AG09309 (cell line): ENCODE measurements around the gene CFAP54.
"Not testable (repeated sequence)": the region's sequence is repeated elsewhere in the genome, so short reads cannot be mapped to it uniquely, and the experiment has no call there.

Source experiments
- DNase-seq: peaks from one replicate; pipeline ENCODE4 v3.0.0-alpha.2; 2010; ENCODE audit warnings: low read depth
- H3K4me3 ChIP-seq: 2 replicates; pipeline ENCODE4 v1.5.1; 2011; ENCODE audit warnings: mild to moderate bottlenecking, low read depth, low read length, moderate library complexity; ENCODE audit not compliant: control insufficient read depth
- CTCF ChIP-seq: IDR thresholded peaks from 2 replicates; pipeline ENCODE4 v1.5.1; 2011; ENCODE audit warnings: mild to moderate bottlenecking, low read depth, low read length, inconsistent platforms; ENCODE audit not compliant: insufficient read depth, control insufficient read depth; ENCODE audit errors: missing control alignments

Gene CFAP54

GRCh38 chr12:96478011-96478410 is 11.4 kb upstream of the CFAP54 start:
- no peak for TF ChIP-seq CTCF
- DNase-seq: no peak
- no peak overlapping the region for H3K4me3 ChIP-seq

GRCh38 chr12:96482086-96482485 is 7.3 kb upstream of the CFAP54 start:
- DNase-seq: no peak
- H3K4me3 ChIP-seq: no peak overlapping the region
- TF ChIP-seq CTCF: no peak

- no peak overlapping the region for H3K4me3 ChIP-seq
- no peak for DNase-seq
- TF ChIP-seq CTCF: no peak
Observed at GRCh38 chr12:96483116-96483515, 6.3 kb upstream of the CFAP54 start.

- no peak for TF ChIP-seq CTCF
- H3K4me3 ChIP-seq: no peak overlapping the region
- peak; percentile 54 for DNase-seq
Observed at GRCh38 chr12:96486751-96487613, 2.4 kb upstream of the CFAP54 start.

GRCh38 chr12:96487634-96488033 is 1.7 kb upstream of the CFAP54 start:
- no peak overlapping the region for H3K4me3 ChIP-seq
- no peak for TF ChIP-seq CTCF
- DNase-seq: no peak

- no peak for DNase-seq
- TF ChIP-seq CTCF: no peak
- no peak overlapping the region for H3K4me3 ChIP-seq
Observed at GRCh38 chr12:96493106-96493505, 3.7 kb downstream of the CFAP54 start.

GRCh38 chr12:96494154-96494553 is 4.8 kb downstream of the CFAP54 start:
- not testable (repeated sequence) for DNase-seq, H3K4me3 ChIP-seq
